Esophagus mucosa (tissue), 1 donor: Measurements from ENCODE around the gene MLLT6. TPM values are rescaled to one million over a fixed set of nuclear protein-coding genes. Genes with fewer than 3 reads are reported as not detected.

Source experiments
- ATAC-seq: fragments of 200-7000 bp; cut with Tn5 transposase; one replicate; pipeline ENCODE4 v1.9.1; 2020
- total RNA-seq: library from RNA; stranded (reverse); gene quantifications from one replicate; pipeline ENCODE4 v1.2.4, GENCODE V29; 2023
- donor health status: DM: yes; HTN: yes; CAD: no.

The MLLT6 gene
- total RNA-seq, 1 donor from 2014 or later = 40.2 TPM

GRCh38 chr17:38728290-38728831 is 23.3 kb downstream of the MLLT6 start:
- no peak for ATAC-seq

DNA sequence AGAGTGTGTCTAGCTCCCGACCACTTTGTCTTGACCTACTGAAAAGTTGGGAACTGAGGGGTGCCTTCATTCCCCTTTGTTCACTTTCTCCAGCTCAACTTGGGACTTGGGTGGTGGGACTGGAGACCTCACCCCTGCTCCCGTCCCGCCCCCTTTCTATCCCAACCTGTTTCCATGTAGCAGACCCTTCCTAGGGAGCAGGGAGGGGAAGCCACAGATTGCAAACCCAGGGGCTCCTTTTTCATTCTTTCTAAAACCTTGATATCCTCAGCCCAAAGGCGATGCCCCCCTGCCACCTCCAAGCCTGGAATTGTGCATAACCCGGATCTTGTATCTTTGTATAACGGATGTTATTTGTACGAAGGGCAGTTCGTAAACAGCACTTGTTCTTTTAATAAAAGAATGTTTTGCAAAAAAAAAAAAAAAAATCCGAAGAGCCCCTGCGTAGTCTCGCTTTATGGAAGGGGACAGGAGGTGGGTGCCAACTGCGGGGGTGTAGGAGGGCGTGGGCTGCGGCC is 24.4 kb downstream of the MLLT6 start:
- no peak for ATAC-seq

DNA sequence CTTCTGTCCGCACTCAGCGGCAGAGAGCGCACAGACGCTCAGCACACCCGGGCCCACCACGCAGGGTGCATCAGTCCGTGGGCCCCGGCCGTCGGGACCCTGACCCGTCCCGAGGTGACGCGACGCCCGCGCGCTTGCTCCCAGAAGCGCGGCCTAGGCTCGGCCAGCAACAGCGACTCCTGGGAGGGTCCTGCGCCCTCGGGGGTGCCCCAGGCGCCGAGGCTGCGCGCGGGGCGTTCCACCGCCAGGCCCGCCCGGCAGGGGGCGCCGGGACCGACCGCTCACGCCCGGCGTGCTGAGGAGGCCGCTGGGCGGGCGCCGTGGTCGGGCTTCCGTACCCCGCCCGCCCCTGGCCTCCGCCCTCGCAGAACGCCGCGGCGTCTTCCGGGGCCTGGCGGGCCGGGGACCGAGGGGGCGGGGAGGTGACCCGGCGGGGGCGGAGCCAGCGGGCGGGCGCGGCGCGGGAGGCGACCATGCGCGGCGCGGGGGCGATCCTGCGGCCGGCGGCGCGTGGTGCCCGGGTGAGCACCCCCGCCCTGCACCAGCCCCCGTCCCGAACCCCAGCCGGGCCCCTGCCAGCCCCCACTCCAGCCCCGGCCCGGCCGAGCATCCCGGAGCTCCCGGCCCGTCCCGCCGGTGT is 24.9 kb downstream of the MLLT6 start, which contains the start of gene CISD3:
TSS of gene CISD3 (plus strand) at position 456 of the 640 bp plus-strand sequence. CDS start at position 474, 18 bp downstream.
- ATAC-seq = peak; percentile 85

GRCh38 chr17:38730526-38731379 is 25.7 kb downstream of the MLLT6 start:
- peak; percentile 47 for ATAC-seq

GRCh38 chr17:38731526-38732294 is 26.6 kb downstream of the MLLT6 start:
- ATAC-seq = no peak

GRCh38 chr17:38732376-38733281 is 27.6 kb downstream of the MLLT6 start:
- no peak for ATAC-seq

GRCh38 chr17:38733282-38733981 is 28.4 kb downstream of the MLLT6 start:
- ATAC-seq = no peak

- ATAC-seq = no peak
Measured at GRCh38 chr17:38733982-38734973, 29.2 kb downstream of the MLLT6 start.

- peak; percentile 17 for ATAC-seq
Measured at GRCh38 chr17:38735161-38735997, 30.3 kb downstream of the MLLT6 start.

GRCh38 chr17:38738007-38738662 is 33.1 kb downstream of the MLLT6 start:
- ATAC-seq = no peak

GRCh38 chr17:38738686-38739085 is 33.6 kb downstream of the MLLT6 start:
- ATAC-seq = no peak

DNA sequence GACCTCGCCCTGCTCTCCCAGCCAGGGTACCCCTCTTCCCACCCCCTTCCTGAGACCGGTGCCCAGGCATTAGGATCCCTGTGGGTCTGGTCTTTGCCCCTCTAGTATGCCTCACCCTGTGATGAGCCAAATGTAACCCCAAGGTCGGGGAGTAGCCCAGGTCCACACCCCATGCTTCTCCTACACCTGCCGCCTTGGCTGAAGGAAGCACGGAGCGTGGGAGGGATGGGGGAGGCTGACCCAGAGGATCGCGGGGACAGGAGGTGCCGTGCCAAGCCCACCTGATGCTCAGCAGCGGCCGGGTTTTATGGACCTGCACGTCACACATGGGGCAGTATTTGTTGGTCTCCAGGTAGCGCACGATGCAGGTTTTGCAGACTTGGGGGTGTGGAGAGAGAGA is 34.2 kb downstream of the MLLT6 start:
- ATAC-seq = no peak

DNA sequence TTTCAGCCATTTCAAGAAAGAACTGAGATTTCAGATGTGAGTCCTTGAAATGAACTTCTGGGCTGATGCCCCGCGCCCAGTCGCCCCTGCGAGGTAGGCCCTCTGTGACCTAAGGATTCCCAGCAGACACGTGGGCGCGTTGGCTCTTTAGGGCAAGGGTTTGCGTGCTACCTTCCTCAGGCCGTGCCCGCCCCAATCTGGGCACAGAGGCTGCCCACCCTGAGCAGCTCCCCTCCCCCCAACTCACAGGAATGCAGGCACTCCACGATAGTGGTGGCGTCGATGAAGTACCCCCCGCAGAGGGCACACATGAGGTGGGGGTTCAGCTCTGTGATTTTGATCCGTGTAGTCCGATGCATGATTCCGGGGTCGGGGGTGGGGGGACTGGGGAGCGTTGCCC is 35.0 kb downstream of the MLLT6 start:
- ATAC-seq = no peak

GRCh38 chr17:38740806-38741205 is 35.7 kb downstream of the MLLT6 start:
- ATAC-seq = no peak

- no peak for ATAC-seq
Measured at GRCh38 chr17:38741461-38741860, 36.4 kb downstream of the MLLT6 start.

DNA sequence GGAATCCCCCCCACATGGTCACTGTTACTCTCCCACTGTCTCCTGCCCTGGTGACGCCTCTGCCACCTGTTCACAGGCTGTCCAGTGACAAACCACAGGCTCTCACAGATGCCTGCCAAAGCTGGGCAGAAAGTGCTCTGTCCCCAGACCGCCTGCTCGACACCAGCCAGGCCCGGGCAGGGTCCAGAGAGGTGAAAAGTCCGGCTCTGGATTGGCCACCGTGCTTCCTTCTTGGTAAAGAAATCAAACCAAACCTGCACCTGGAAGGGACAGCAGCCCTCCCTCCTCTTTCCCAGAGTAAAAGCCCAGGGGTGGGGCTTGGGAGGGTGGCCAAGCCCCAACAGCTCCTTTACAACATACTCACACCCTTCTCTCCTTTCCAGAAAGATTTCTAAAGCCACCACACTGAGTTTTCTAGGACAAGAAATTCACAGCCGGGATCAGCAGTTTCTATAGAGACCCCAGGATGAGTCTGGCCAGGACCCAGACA is 36.9 kb downstream of the MLLT6 start:
- ATAC-seq = peak; percentile 30

DNA sequence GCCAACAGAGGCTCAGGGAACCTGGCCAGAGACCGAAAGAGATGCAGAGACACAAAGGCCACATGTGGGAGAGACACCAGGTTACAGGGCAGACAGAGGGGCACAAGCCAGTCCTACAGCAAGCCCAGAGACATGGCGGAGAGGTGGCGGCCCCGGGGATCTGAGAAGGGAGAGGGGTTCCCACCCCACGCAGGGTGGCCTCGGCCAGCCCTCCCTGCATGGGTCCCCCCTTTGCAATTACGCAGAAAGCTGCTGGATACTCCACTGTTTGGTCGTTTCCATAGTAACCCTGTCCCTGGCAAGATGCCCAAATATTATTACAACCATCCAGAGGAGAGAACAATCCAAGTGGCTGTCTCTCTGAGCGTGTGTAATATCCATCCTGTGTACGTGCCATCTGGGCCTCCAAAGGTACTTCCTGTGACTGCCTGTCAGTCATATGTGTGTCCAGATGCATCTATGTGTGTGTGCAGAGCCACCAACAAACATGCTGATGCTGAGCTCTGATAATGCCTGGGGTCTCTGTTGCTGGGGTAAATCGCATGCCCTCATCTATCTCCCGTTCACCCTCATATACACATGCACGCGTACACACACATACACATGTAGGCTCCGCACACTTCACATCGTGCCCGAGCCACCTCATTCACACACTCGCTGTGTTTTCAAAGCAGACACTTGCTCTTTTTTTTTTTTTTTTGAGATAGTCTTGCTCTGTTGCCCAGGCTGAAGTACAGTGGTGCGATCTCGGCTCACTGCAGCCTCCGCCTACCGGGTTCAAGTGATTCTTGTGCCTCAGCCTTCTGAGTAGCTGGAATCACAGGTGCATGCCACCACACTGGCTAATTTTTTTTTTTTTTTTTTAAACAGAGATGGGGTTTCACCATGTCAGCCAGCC is 37.6 kb downstream of the MLLT6 start:
- peak; percentile 20 for ATAC-seq
